Pancreas (tissue), 10 donors: ENCODE measurements around the gene FASN. TPM values are rescaled to one million over a fixed set of nuclear protein-coding genes. Genes with fewer than 3 reads are reported as not detected.

Experiments
- ATAC-seq, 4 donors: fragments of 200-7000 bp; cut with Tn5 transposase; one replicate each; pipeline versions ENCODE4 v1.8.0 to v1.9.1; 2020; ENCODE audit warnings: mild to moderate bottlenecking in 4 of 4, moderate library complexity in 4 of 4
- DNase-seq, 6 donors: peaks; one replicate each; pipeline ENCODE4 v3.0.0-alpha.2; 2020
- FAIRE-seq: peaks from 2 replicates; lab custom pipeline; 2012; peaks lifted over from hg19 to GRCh38; lab: Jason Lieb, UNC
- H3K27ac ChIP-seq, 4 donors: fragments of 200-600 bp; sonication (generic); 1 replicate in 3 of 4; 2 replicates in 1 of 4; pipeline versions ENCODE4 v1.5.0 to v1.8.0; 2020
- H3K27me3 ChIP-seq, 4 donors: fragments of 200-600 bp; one replicate each; pipeline ENCODE4 v1.8.0; 2021
- H3K36me3 ChIP-seq, 3 donors: fragments of 200-600 bp; sonication (generic) in 1 of 3; one replicate each; pipeline versions ENCODE4 v1.5.0 to v1.8.0; 2020 to 2021
- H3K4me1 ChIP-seq, 3 donors: fragments of 200-600 bp; one replicate each; pipeline ENCODE4 v1.8.0; 2021
- H3K4me3 ChIP-seq, 4 donors: fragments of 200-600 bp; sonication (generic) in 2 of 4; one replicate each; pipeline versions ENCODE4 v1.5.0 to v1.8.0; 2020 to 2021
- H3K9me3 ChIP-seq, 4 donors: fragments of 200-600 bp; one replicate each; pipeline ENCODE4 v1.8.0; 2021
- WGBS, 2 donors: extraction: QIAGEN DNeasy Blood & Tissue Kit; methylation state at CpG; one replicate each; pipeline ENCODE4 v1.1.7; 2013; 5-methylcytosine and 5-hydroxymethylcytosine counted together
- intact Hi-C, 3 donors: fragments of 100-400 bp; cut with DNase I; formaldehyde crosslinking; loops; one replicate each; pipeline versions ENCODE4 v1.11.1 to v1.14.2; 2022
- polyA plus RNA-seq, 2 donors: library from polyadenylated mRNA; stranded (reverse); fragments of 200-250 nt; gene quantifications; one replicate each; pipeline ENCODE4 v1.2.3, GENCODE V29; 2013
- total RNA-seq, 6 donors: library from RNA; stranded (reverse); fragmentation: NEBNext Ultra II Directional in 4 of 6; extraction: Animal tissue kit (Norgen Biotek cat#: 25700) in 4 of 6; gene quantifications; one replicate each; pipeline versions ENCODE4 v1.2.1 to v1.2.4, GENCODE V29; 2021 to 2023
- TF ChIP-seq, protein P1 (sequence below), 4 donors: fragments of 200-600 bp; sonication (generic) in 3 of 4; IDR thresholded peaks; one replicate each; pipeline versions ENCODE4 v1.5.0 to v1.8.0; 2021; ENCODE audit warnings: antibody characterized with exemption in 4 of 4
- donor health status: healthy with polysubstance abuse.
- donor health status: DM: no; HTN: no; CAD: no; lungs with moderate emphysema.
- donor health status: DM: no; HTN: no; CAD: no.
- donor health status: control.
- donor health status: control.
- donor health status: Bipolar disorder and iron deficiency.
- donor health status: DM: yes; HTN: yes; CAD: no.
- donor health status: DM: no; HTN: no; CAD: no.
- donor health status: DM: no; HTN: no; CAD: no.
- donor health status: DM: yes; HTN: yes; CAD: no.

The FASN gene
- total and polyA plus RNA-seq, 8 donors, result 12.4 to 69.4 (median 31.7) TPM

DNA sequence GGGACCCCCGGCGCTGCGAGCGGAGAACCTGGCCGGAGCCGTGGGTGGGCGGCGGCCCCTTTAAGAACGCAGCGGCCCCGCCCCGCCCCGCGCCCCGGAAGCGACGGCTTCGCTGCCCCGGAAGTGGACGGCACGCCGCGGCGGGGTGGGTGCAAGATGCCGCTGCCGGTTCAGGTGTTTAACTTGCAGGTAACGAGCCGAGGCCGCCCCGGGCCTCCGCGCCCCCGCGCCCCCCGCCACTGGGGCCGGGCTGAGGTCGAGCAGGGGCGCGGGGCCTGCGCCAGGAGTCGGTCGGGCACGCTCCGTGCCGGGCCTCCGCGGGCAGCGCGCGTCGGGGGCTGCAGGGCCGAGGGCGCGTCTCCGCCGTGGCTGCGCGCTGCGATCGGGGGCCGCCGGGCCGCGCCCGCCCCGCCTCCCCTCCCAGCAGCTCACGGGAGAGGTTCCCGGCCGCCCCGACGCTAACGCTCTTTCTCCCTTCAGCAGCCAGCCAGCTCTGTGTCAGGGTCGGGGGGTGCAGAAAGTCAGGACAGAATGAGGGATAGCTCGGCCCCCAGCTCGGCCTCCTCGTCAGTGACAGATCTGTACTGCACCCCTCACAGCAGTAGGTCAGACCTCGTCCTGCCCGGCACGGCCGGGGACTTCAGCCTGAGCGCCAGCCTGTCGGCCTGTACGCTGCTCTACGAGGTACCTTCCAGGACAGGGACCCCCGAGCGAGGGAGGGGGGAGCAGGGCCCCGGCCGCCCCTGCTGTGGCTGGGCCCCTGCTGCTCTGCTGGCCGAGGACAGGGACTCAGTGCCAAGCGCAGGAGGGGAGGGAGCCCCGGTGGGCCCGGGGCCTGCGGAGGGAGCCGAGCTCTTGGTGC is 46.0 kb downstream of the FASN start, which contains the start of the genes GPS1 and RFNG:
Gene GPS1 (plus strand): TSS at position 123 of the 862 bp plus-strand sequence. CDS start 34 bp downstream, at position 157.
Gene RFNG (minus strand): TSS at position 36 of the 862 bp plus-strand sequence. CDS start 45 bp downstream, outside the sequence.
- H3K36me3 ChIP-seq, result peaks cover 0 to 17% (median 4%) of the 10 kb centered on the region in 3 donors
- TF ChIP-seq, protein P1, sequence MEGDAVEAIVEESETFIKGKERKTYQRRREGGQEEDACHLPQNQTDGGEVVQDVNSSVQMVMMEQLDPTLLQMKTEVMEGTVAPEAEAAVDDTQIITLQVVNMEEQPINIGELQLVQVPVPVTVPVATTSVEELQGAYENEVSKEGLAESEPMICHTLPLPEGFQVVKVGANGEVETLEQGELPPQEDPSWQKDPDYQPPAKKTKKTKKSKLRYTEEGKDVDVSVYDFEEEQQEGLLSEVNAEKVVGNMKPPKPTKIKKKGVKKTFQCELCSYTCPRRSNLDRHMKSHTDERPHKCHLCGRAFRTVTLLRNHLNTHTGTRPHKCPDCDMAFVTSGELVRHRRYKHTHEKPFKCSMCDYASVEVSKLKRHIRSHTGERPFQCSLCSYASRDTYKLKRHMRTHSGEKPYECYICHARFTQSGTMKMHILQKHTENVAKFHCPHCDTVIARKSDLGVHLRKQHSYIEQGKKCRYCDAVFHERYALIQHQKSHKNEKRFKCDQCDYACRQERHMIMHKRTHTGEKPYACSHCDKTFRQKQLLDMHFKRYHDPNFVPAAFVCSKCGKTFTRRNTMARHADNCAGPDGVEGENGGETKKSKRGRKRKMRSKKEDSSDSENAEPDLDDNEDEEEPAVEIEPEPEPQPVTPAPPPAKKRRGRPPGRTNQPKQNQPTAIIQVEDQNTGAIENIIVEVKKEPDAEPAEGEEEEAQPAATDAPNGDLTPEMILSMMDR (IDR thresholded peaks at IDR 0.05), result no peak
- H3K4me1 ChIP-seq, result peaks cover 0 to 11% (median 0%) of the 10 kb centered on the region in 3 donors
- DNase-seq, result peak; percentile 67 to 93 (median 79)
- no peak within 1 kb of the TSS for H3K27ac ChIP-seq
- intact Hi-C loops, result no loop called here
- WGBS, 2 donors, result 0 to 1% methylated on average over 55 to 94 of the region's 94 CpGs
- no peaks in the 10 kb centered on the region for H3K27me3 ChIP-seq
- ATAC-seq, result peak; percentile 83 to 94 (median 88)
- no peak for FAIRE-seq
- H3K9me3 ChIP-seq, result no peaks in the 10 kb centered on the region
- H3K4me3 ChIP-seq, result peak within 1 kb of the TSS; percentile 68 to 92 (median 84)

DNA sequence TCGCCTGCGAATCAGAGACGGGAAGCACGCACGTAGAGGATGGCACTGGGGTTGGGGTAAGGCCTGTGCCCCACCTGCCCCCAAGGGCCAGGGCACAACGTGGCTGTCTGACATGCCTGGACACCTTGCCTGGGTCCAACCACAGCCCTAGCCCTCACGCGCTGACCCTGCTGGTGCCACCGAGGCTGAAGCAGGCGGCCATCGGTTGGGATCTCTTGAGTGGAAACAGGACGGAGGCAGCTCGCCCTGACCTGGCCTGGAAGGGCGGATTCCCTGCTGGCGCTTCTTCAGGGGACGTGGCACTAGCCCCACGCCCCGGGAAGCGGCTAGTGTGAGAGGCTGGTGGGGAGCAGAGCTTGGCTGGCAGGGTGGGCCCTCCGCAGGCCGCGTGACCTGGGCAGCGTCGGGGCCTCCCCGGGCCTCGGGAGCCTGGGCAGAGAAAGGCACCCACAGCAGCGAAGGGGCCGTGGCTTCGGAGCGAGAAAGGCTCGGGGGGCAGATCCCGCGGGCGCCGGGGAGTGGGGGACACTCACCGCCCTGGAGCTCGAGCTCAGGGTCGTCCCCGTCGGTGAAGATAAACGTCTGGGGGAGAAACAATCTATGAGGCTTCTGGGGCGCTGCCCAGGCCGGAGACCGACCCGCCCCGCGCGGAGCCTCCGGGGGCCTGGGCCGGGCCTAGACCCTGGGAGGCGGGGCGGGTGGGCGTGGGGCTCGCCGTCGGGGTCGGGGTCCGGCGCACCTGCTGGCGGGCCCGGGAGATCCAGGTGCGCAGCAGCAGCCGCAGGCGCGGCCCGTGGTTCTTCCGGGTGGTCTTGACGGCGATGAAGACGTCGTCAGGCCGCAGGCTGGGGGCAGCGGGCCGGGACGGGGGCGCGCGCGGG is 47.0 kb downstream of the FASN start:
- Histone ChIP-seq H3K27ac (no peak overlapping the region), H3K4me3 (peak overlapping the region; percentile 68 to 92 (median 84)), H3K27me3 (no peaks in the 10 kb centered on the region), H3K9me3 (no peaks in the 10 kb centered on the region), H3K36me3 (peaks cover 0 to 7% (median 0%) of the 10 kb centered on the region in 3 donors), H3K4me1 (peaks cover 0 to 11% (median 0%) of the 10 kb centered on the region in 3 donors)
- TF ChIP-seq, protein P1 (IDR thresholded peaks at IDR 0.05), result no peak
- 11 to 28% methylated on average over 34 to 79 of the region's 79 CpGs for WGBS, 2 donors
- FAIRE-seq, result no peak
- peak in 3 of 4 donors; percentile 20 to 28 (median 22) for ATAC-seq
- peak in 4 of 6 donors; percentile 11 to 85 (median 36) for DNase-seq
- intact Hi-C loops, result no loop called here

DNA sequence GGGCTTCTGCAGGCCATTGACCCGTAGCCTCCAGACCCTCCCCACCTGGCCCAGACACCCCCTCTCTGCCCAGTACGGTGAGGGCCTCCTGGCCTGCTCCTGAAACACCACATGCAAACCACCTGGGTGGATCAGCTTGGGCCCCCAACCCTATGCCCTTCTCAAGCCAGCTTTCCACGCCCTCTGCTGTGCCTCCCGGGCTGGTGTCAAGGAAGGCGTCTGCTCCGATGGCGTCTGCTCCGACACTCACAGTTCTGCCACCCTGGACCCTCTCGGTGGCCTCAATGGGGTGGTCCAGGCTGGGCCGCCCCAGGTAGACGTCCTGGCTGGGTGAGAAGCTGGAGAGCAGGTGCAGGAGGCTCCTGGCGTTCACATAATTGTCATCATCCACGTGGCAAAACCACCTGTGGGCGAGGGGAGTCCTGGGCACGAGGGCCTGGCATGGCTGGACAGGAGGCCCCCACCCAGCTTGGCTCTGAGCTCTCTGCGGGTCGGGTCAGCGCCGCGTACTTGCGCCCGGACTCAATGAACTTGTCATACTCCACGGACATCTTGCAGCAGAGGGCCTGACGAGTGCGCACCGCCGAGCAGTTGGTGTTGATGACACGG is 47.8 kb downstream of the FASN start:
- TF ChIP-seq, protein P1 (IDR thresholded peaks at IDR 0.05), result no peak
- peak in 3 of 6 donors; percentile 3 to 21 (median 20) for DNase-seq
- Histone ChIP-seq H3K4me1 (peaks cover 0 to 11% (median 0%) of the 10 kb centered on the region in 3 donors), H3K4me3 (peak overlapping the region in 3 of 4 donors; percentile 68 to 92 (median 81)), H3K27ac (no peak overlapping the region), H3K9me3 (no peaks in the 10 kb centered on the region), H3K27me3 (no peaks in the 10 kb centered on the region), H3K36me3 (peaks cover 0 to 4% (median 0%) of the 10 kb centered on the region in 3 donors)
- WGBS, 2 donors, result 81 to 84% methylated on average over 28 of the region's 28 CpGs
- intact Hi-C loops, result no loop called here
- no peak for FAIRE-seq
- ATAC-seq, result no peak

DNA sequence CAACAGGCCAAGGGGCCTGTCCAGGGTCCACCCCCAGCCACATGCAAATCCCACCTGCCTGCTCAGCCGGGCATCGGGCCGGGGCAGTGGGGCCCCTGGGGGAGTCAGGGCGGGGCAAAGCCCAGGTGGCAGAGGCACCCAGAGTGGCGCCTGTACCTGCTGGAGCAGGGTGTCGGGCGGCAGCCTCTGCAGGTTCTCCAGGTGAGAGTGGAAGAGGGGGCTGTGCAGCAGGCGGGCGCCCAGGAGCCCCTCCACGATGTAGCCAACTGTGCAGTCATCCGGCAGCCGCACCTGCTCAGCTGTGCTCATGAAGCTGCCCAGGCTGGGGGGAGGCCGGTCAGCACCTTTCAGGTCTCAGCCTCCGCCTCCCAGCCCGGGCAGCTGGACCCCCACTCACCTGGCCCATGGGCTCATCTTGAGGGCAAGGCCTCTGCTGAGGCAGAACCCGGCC is 48.5 kb downstream of the FASN start:
- H3K36me3 ChIP-seq, result no peaks in the 10 kb centered on the region
- DNase-seq, result peak in 3 of 6 donors; percentile 16 to 72 (median 39)
- H3K9me3 ChIP-seq, result no peaks in the 10 kb centered on the region
- H3K4me1 ChIP-seq, result peaks cover 0 to 11% (median 0%) of the 10 kb centered on the region in 3 donors
- WGBS, 2 donors, result 92 to 97% methylated on average over 16 of the region's 16 CpGs
- no peaks in the 10 kb centered on the region for H3K27me3 ChIP-seq
- no peak for ATAC-seq
- intact Hi-C loops, result no loop called here
- FAIRE-seq, result no peak
- TF ChIP-seq, protein P1 (IDR thresholded peaks at IDR 0.05), result no peak
- H3K27ac ChIP-seq, result no peak overlapping the region
- no peak overlapping the region for H3K4me3 ChIP-seq
